Trophoblast cell (in vitro differentiated cells and primary cell): Measurements from ENCODE around the gene DAZAP1.
A peak's percentile ranks its signal among the peaks of the same experiment; 100 is the strongest.

Source experiments
- DNase-seq, 2 donors: peaks; one replicate each; pipeline ENCODE4 v3.0.0-alpha.2; 2016
- H2AFZ ChIP-seq: 2 replicates; pipeline ENCODE4 v1.6.1; 2013; ENCODE audit warnings: low read length, moderate library complexity, mild to moderate bottlenecking; ENCODE audit not compliant: insufficient read depth, poor library complexity
- H2AK5ac ChIP-seq: 2 replicates; pipeline ENCODE4 v1.6.1; 2013; ENCODE audit warnings: mild to moderate bottlenecking, low read length
- H2BK120ac ChIP-seq: 2 replicates; pipeline ENCODE4 v1.6.1; 2013; ENCODE audit warnings: low read length, mild to moderate bottlenecking, moderate library complexity; ENCODE audit not compliant: insufficient read depth, poor library complexity
- H2BK12ac ChIP-seq: 2 replicates; pipeline ENCODE4 v1.6.1; 2013; ENCODE audit warnings: mild to moderate bottlenecking, low read length, moderate library complexity
- H2BK5ac ChIP-seq: 2 replicates; pipeline ENCODE4 v1.6.1; 2013; ENCODE audit warnings: low read length, low read depth, moderate library complexity, mild to moderate bottlenecking; ENCODE audit not compliant: poor library complexity
- H3K14ac ChIP-seq: 2 replicates; pipeline ENCODE4 v1.6.1; 2013; ENCODE audit warnings: mild to moderate bottlenecking, low read length
- H3K18ac ChIP-seq: 2 replicates; pipeline ENCODE4 v1.6.1; 2013; ENCODE audit warnings: mild to moderate bottlenecking, low read length
- H3K23ac ChIP-seq: 2 replicates; pipeline ENCODE4 v1.6.1; 2013; ENCODE audit warnings: low read length
- H3K27ac ChIP-seq: 2 replicates; pipeline ENCODE4 v1.5.1; 2013; ENCODE audit warnings: low read depth, mild to moderate bottlenecking, inconsistent platforms, low read length, moderate library complexity
- H3K27me3 ChIP-seq: 2 replicates; pipeline ENCODE4 v1.6.1; 2013; ENCODE audit warnings: inconsistent platforms, mild to moderate bottlenecking, low read length, moderate library complexity; ENCODE audit not compliant: insufficient read depth
- H3K36me3 ChIP-seq, 2 experiments: 1 replicate in 1 of 2; 2 replicates in 1 of 2; pipeline ENCODE4 v1.6.1; 2013; ENCODE audit warnings: low read length in 2 of 2, mild to moderate bottlenecking in 2 of 2, moderate library complexity in 1 of 2; ENCODE audit not compliant: insufficient read depth in 2 of 2, control insufficient read depth in 1 of 2
- H3K4ac ChIP-seq: 2 replicates; pipeline ENCODE4 v1.6.1; 2013; ENCODE audit warnings: low read depth, mild to moderate bottlenecking, low read length, moderate library complexity
- H3K4me1 ChIP-seq, 2 experiments: 1 replicate in 1 of 2; 2 replicates in 1 of 2; pipeline ENCODE4 v1.6.1; 2013; ENCODE audit warnings: low read length in 2 of 2, mild to moderate bottlenecking in 2 of 2, moderate library complexity in 1 of 2; ENCODE audit not compliant: insufficient read depth in 2 of 2, control insufficient read depth in 1 of 2
- H3K4me2 ChIP-seq: 2 replicates; pipeline ENCODE4 v1.6.1; 2013; ENCODE audit warnings: inconsistent platforms, mild to moderate bottlenecking, low read length, moderate library complexity
- H3K4me3 ChIP-seq: 2 replicates; pipeline ENCODE4 v1.5.1; 2013; ENCODE audit warnings: mild to moderate bottlenecking, low read depth, low read length, inconsistent platforms
- H3K79me1 ChIP-seq: one replicate; pipeline ENCODE4 v1.6.1; 2013; ENCODE audit warnings: low read length
- H3K79me2 ChIP-seq: 2 replicates; pipeline ENCODE4 v1.6.1; 2013; ENCODE audit warnings: low read length, mild to moderate bottlenecking; ENCODE audit not compliant: control insufficient read depth, insufficient read depth, poor library complexity
- H3K9ac ChIP-seq: 2 replicates; pipeline ENCODE4 v1.6.1; 2013; ENCODE audit warnings: mild to moderate bottlenecking, low read length
- H3K9me3 ChIP-seq: 2 replicates; pipeline ENCODE4 v1.6.1; 2013; ENCODE audit warnings: low read depth, mild to moderate bottlenecking, control low read depth, inconsistent platforms, low read length; ENCODE audit not compliant: insufficient read depth
- H4K12ac ChIP-seq: 2 replicates; pipeline ENCODE4 v1.6.1; 2013; ENCODE audit warnings: low read depth, mild to moderate bottlenecking, low read length, moderate library complexity
- H4K8ac ChIP-seq: 2 replicates; pipeline ENCODE4 v1.6.1; 2013; ENCODE audit warnings: low read depth, mild to moderate bottlenecking, low read length, moderate library complexity
- H4K91ac ChIP-seq: one replicate; pipeline ENCODE4 v1.6.1; 2013; ENCODE audit warnings: low read depth, mild to moderate bottlenecking, low read length, moderate library complexity
- WGBS: extraction: QIAGEN DNeasy Blood & Tissue Kit; methylation state at CpG from one replicate; pipeline ENCODE4 v1.1.7; 2013; ENCODE audit warnings: missing lambda C conversion rate; ENCODE audit not compliant: insufficient read length, insufficient coverage; ENCODE audit errors: extremely low coverage; 5-methylcytosine and 5-hydroxymethylcytosine counted together

The DAZAP1 gene

GRCh38 chr19:1384478-1385110, 22.8 kb upstream of the DAZAP1 start:
- WGBS: no CpG with 5 or more reads among the region's 17 CpGs
- DNase-seq: peak in 1 of 2 donors; percentile 20
- peak overlapping the region; percentile 91 for H3K9ac ChIP-seq
- no peak overlapping the region for H2BK5ac ChIP-seq
- no peak overlapping the region for H2AFZ ChIP-seq
- no peak overlapping the region for H2BK12ac ChIP-seq
- no peak overlapping the region for H3K23ac ChIP-seq
- H3K14ac ChIP-seq: no peak overlapping the region
- peak overlapping the region; percentile 96 for H3K4ac ChIP-seq
- no peak overlapping the region for H4K91ac ChIP-seq
- peaks cover 0 to 2% of the 10 kb centered on the region in 2 experiments for H3K4me1 ChIP-seq
- H2BK120ac ChIP-seq: no peak overlapping the region
- H3K27ac ChIP-seq: no peak overlapping the region
- H3K79me1 ChIP-seq: peaks cover 7% of the 10 kb centered on the region
- H3K36me3 ChIP-seq: peaks cover 11 to 21% of the 10 kb centered on the region in 2 experiments
- peak overlapping the region; percentile 99 for H3K4me2 ChIP-seq
- H2AK5ac ChIP-seq: no peak overlapping the region
- no peak overlapping the region for H3K18ac ChIP-seq
- H3K9me3 ChIP-seq: peaks cover 6% of the 10 kb centered on the region
- H4K8ac ChIP-seq: no peak overlapping the region
- peaks cover 7% of the 10 kb centered on the region for H3K79me2 ChIP-seq
- H3K4me3 ChIP-seq: peak overlapping the region; percentile 90
- H4K12ac ChIP-seq: no peak overlapping the region
- H3K27me3 ChIP-seq: no peaks in the 10 kb centered on the region

GRCh38 chr19:1385816-1386215, 21.6 kb upstream of the DAZAP1 start:
- Histone ChIP-seq H3K9ac (no peak overlapping the region), H3K18ac (no peak overlapping the region), H3K36me3 (peaks cover 13 to 25% of the 10 kb centered on the region in 2 experiments), H3K4me3 (no peak overlapping the region), H3K27me3 (no peaks in the 10 kb centered on the region), H3K4me2 (no peak overlapping the region), H3K4ac (no peak overlapping the region), H3K79me2 (peaks cover 7% of the 10 kb centered on the region), H4K12ac (no peak overlapping the region), H2AFZ (no peak overlapping the region), H2BK120ac (no peak overlapping the region), H2BK12ac (no peak overlapping the region), H4K8ac (no peak overlapping the region), H3K14ac (no peak overlapping the region), H2BK5ac (no peak overlapping the region), H3K79me1 (peaks cover 7% of the 10 kb centered on the region), H3K9me3 (peaks cover 6% of the 10 kb centered on the region), H4K91ac (no peak overlapping the region), H3K4me1 (peaks cover 0 to 2% of the 10 kb centered on the region in 2 experiments), H2AK5ac (no peak overlapping the region), H3K27ac (no peak overlapping the region), H3K23ac (no peak overlapping the region)
- no peak for DNase-seq
- no CpG with 5 or more reads among the region's 3 CpGs for WGBS

- no peak overlapping the region for H3K4ac ChIP-seq
- no peak overlapping the region for H3K4me3 ChIP-seq
- H3K9me3 ChIP-seq: peaks cover 8% of the 10 kb centered on the region
- H4K12ac ChIP-seq: no peak overlapping the region
- no peak overlapping the region for H2AFZ ChIP-seq
- no CpG with 5 or more reads among the region's 39 CpGs for WGBS
- no peak overlapping the region for H4K8ac ChIP-seq
- no peak for DNase-seq
- no peak overlapping the region for H2BK5ac ChIP-seq
- H4K91ac ChIP-seq: no peak overlapping the region
- no peak overlapping the region for H3K27ac ChIP-seq
- H3K79me2 ChIP-seq: peaks cover 7% of the 10 kb centered on the region
- no peak overlapping the region for H3K4me2 ChIP-seq
- H2AK5ac ChIP-seq: no peak overlapping the region
- no peak overlapping the region for H3K23ac ChIP-seq
- H3K9ac ChIP-seq: no peak overlapping the region
- no peak overlapping the region for H2BK12ac ChIP-seq
- no peak overlapping the region for H2BK120ac ChIP-seq
- peaks cover 18 to 29% of the 10 kb centered on the region in 2 experiments for H3K36me3 ChIP-seq
- no peak overlapping the region for H3K14ac ChIP-seq
- no peak overlapping the region for H3K18ac ChIP-seq
- peaks cover 0 to 2% of the 10 kb centered on the region in 2 experiments for H3K4me1 ChIP-seq
- no peaks in the 10 kb centered on the region for H3K27me3 ChIP-seq
- peaks cover 7% of the 10 kb centered on the region for H3K79me1 ChIP-seq
Observed at GRCh38 chr19:1386945-1387683, 20.3 kb upstream of the DAZAP1 start.

GRCh38 chr19:1387684-1388636, 19.4 kb upstream of the DAZAP1 start:
- Histone ChIP-seq H3K4me1 (peaks cover 0 to 2% of the 10 kb centered on the region in 2 experiments), H2BK5ac (no peak overlapping the region), H3K4ac (no peak overlapping the region), H3K9ac (no peak overlapping the region), H3K79me1 (peaks cover 7% of the 10 kb centered on the region), H3K9me3 (peaks cover 8% of the 10 kb centered on the region), H4K8ac (no peak overlapping the region), H3K79me2 (peaks cover 7% of the 10 kb centered on the region), H3K27ac (no peak overlapping the region), H2BK12ac (no peak overlapping the region), H3K14ac (no peak overlapping the region), H3K27me3 (no peaks in the 10 kb centered on the region), H2AFZ (no peak overlapping the region), H2BK120ac (no peak overlapping the region), H4K12ac (no peak overlapping the region), H3K36me3 (peaks cover 27 to 36% of the 10 kb centered on the region in 2 experiments), H3K4me3 (peak overlapping the region; percentile 42), H3K18ac (no peak overlapping the region), H3K23ac (no peak overlapping the region), H2AK5ac (no peak overlapping the region), H3K4me2 (no peak overlapping the region), H4K91ac (no peak overlapping the region)
- no peak for DNase-seq
- no CpG with 5 or more reads among the region's 45 CpGs for WGBS
